Suprapubic skin (tissue), 4 donors: ENCODE measurements around the gene GJA9. TPM values are rescaled to one million over a fixed set of nuclear protein-coding genes. Genes with fewer than 3 reads are reported as not detected.
A peak's percentile ranks its signal among the peaks of the same experiment; 100 is the strongest.

Experiments
- DNase-seq, 2 donors: peaks; one replicate each; pipeline ENCODE4 v3.0.0-alpha.2; 2019; ENCODE audit warnings: low spot score in 2 of 2
- H3K27ac ChIP-seq: fragments of 200-600 bp; sonication (generic); one replicate; pipeline ENCODE4 v1.5.1; 2019
- H3K27me3 ChIP-seq: fragments of 200-600 bp; sonication (generic); one replicate; pipeline ENCODE4 v1.5.1; 2019
- H3K36me3 ChIP-seq: fragments of 200-600 bp; sonication (generic); one replicate; pipeline ENCODE4 v1.5.1; 2019
- H3K4me1 ChIP-seq: fragments of 200-600 bp; sonication (generic); one replicate; pipeline ENCODE4 v1.5.1; 2019
- H3K4me3 ChIP-seq: fragments of 200-600 bp; sonication (generic); one replicate; pipeline ENCODE4 v1.5.1; 2019; ENCODE audit warnings: mild to moderate bottlenecking
- H3K9me3 ChIP-seq: fragments of 200-600 bp; sonication (generic); one replicate; pipeline ENCODE4 v1.5.1; 2019
- CTCF ChIP-seq, 2 donors: fragments of 200-600 bp in 1 of 2; fragments of 450-650 bp in 1 of 2; sonication (generic) in 1 of 2; IDR thresholded peaks; one replicate each; pipeline ENCODE4 v1.5.1; 2016 to 2019; ENCODE audit warnings: antibody characterized with exemption in 2 of 2, mild to moderate bottlenecking in 1 of 2, moderate library complexity in 1 of 2
- EP300 ChIP-seq: sonication (generic); formaldehyde crosslinking; IDR thresholded peaks from one replicate; pipeline ENCODE4 v1.6.1; 2017; ENCODE audit warnings: antibody characterized with exemption
- POLR2A ChIP-seq, 2 donors: fragments of 450-650 bp; IDR thresholded peaks; one replicate each; pipeline ENCODE4 v1.6.1; 2017; ENCODE audit warnings: antibody characterized with exemption in 2 of 2, mild to moderate bottlenecking in 2 of 2, moderate library complexity in 2 of 2
- POLR2AphosphoS5 ChIP-seq, 3 donors: sonication (generic); formaldehyde crosslinking; IDR thresholded peaks; one replicate each; pipeline ENCODE4 v1.6.1; 2017; ENCODE audit warnings: antibody characterized with exemption in 3 of 3
- WGBS: methylation state at CpG from one replicate; pipeline ENCODE4 v1.1.5; 2018; 5-methylcytosine and 5-hydroxymethylcytosine counted together
- total RNA-seq, 4 donors: library from RNA; depleted of rRNA; stranded (reverse); fragments of >200 nt; gene quantifications; one replicate each; pipeline ENCODE4 v1.1.0, GENCODE V29; 2016

The GJA9 gene
- total RNA-seq, 4 donors from 2014 or later: 1.1 TPM; not detected in 3

- peaks cover 2% of the 10 kb centered on the region for H3K36me3 ChIP-seq
- TF ChIP-seq CTCF (IDR thresholded peaks at IDR 0.05) (no peak), POLR2A (IDR thresholded peaks at IDR 0.05) (no peak), EP300 (no peak), POLR2AphosphoS5 (IDR thresholded peaks at IDR 0.05) (no peak)
- no peak for DNase-seq
- H3K4me1 ChIP-seq: no peaks in the 10 kb centered on the region
- H3K27ac ChIP-seq: no peak overlapping the region
- H3K9me3 ChIP-seq: no peaks in the 10 kb centered on the region
- no peaks in the 10 kb centered on the region for H3K27me3 ChIP-seq
- H3K4me3 ChIP-seq: no peak overlapping the region
Measured at GRCh38 chr1:38898653-38899230, 17.4 kb upstream of the GJA9 start.

GRCh38 chr1:38896169-38896568, 14.8 kb upstream of the GJA9 start:
- Histone ChIP-seq H3K27ac (no peak overlapping the region), H3K4me3 (no peak overlapping the region), H3K27me3 (no peaks in the 10 kb centered on the region), H3K4me1 (no peaks in the 10 kb centered on the region), H3K9me3 (no peaks in the 10 kb centered on the region), H3K36me3 (peaks cover 7% of the 10 kb centered on the region)
- no peak for DNase-seq
- TF ChIP-seq POLR2A (IDR thresholded peaks at IDR 0.05) (no peak), POLR2AphosphoS5 (IDR thresholded peaks at IDR 0.05) (no peak), EP300 (no peak), CTCF (IDR thresholded peaks at IDR 0.05) (no peak)
- 92% methylated on average over 2 of the region's 2 CpGs for WGBS

- DNase-seq: no peak
- TF ChIP-seq EP300: no peak
- TF ChIP-seq POLR2A (IDR thresholded peaks at IDR 0.05): no peak
- no peak for TF ChIP-seq POLR2AphosphoS5 (IDR thresholded peaks at IDR 0.05)
- no peak for TF ChIP-seq CTCF (IDR thresholded peaks at IDR 0.05)
- no peak overlapping the region for H3K4me3 ChIP-seq
- no peaks in the 10 kb centered on the region for H3K4me1 ChIP-seq
- 62% methylated on average over 1 of the region's 1 CpG for WGBS
- no peaks in the 10 kb centered on the region for H3K9me3 ChIP-seq
- no peaks in the 10 kb centered on the region for H3K27me3 ChIP-seq
- H3K27ac ChIP-seq: no peak overlapping the region
- H3K36me3 ChIP-seq: peaks cover 7% of the 10 kb centered on the region
Measured at GRCh38 chr1:38892976-38893375, 11.6 kb upstream of the GJA9 start.

- 89% methylated on average over 1 of the region's 1 CpG for WGBS
- H3K27ac ChIP-seq: no peak overlapping the region
- H3K36me3 ChIP-seq: peaks cover 7% of the 10 kb centered on the region
- no peak overlapping the region for H3K4me3 ChIP-seq
- DNase-seq: no peak
- H3K9me3 ChIP-seq: no peaks in the 10 kb centered on the region
- no peaks in the 10 kb centered on the region for H3K27me3 ChIP-seq
- H3K4me1 ChIP-seq: no peaks in the 10 kb centered on the region
- TF ChIP-seq EP300 (no peak), POLR2A (IDR thresholded peaks at IDR 0.05) (no peak), POLR2AphosphoS5 (IDR thresholded peaks at IDR 0.05) (no peak), CTCF (IDR thresholded peaks at IDR 0.05) (peak in 1 of 2 donors; percentile 8)
Measured at GRCh38 chr1:38891753-38892152, 10.4 kb upstream of the GJA9 start.

- WGBS: 71% methylated on average over 5 of the region's 5 CpGs
- Histone ChIP-seq H3K4me1 (no peaks in the 10 kb centered on the region), H3K36me3 (peaks cover 7% of the 10 kb centered on the region), H3K27me3 (no peaks in the 10 kb centered on the region), H3K9me3 (no peaks in the 10 kb centered on the region), H3K4me3 (no peak overlapping the region), H3K27ac (no peak overlapping the region)
- no peak for DNase-seq
- TF ChIP-seq CTCF (IDR thresholded peaks at IDR 0.05) (no peak), POLR2A (IDR thresholded peaks at IDR 0.05) (no peak), EP300 (no peak), POLR2AphosphoS5 (IDR thresholded peaks at IDR 0.05) (no peak)
Measured at GRCh38 chr1:38889589-38889988, 8.2 kb upstream of the GJA9 start.
